ENCODE measurements around the gene PIGT.

PIGT gene

GRCh38 chr20:45402946-45403345 lies 13.0 kb upstream of the PIGT start:
- DNase-seq = no peak

GRCh38 chr20:45404438-45404837 lies 11.5 kb upstream of the PIGT start:
- DNase-seq = no peak

GRCh38 chr20:45405571-45406259 lies 10.2 kb upstream of the PIGT start:
- no peak for DNase-seq

- DNase-seq = no peak
Observed at GRCh38 chr20:45406260-45407066, 9.5 kb upstream of the PIGT start.

- peak; percentile 6 for DNase-seq
Observed at GRCh38 chr20:45407067-45407745, 8.7 kb upstream of the PIGT start.

GRCh38 chr20:45407783-45408645 lies 7.9 kb upstream of the PIGT start, which contains the start of gene DBNDD2:
Gene DBNDD2 (plus strand): TSS chr20:45408289. CDS start chr20:45408468, 179 bp downstream.
- no peak for DNase-seq

GRCh38 chr20:45408646-45409213 lies 7.2 kb upstream of the PIGT start:
- no peak for DNase-seq

- DNase-seq = no peak
Observed at GRCh38 chr20:45409521-45410272, 6.2 kb upstream of the PIGT start.

- no peak for DNase-seq
Observed at GRCh38 chr20:45410887-45411286, 5.1 kb upstream of the PIGT start.

GRCh38 chr20:45412653-45413052 lies 3.3 kb upstream of the PIGT start:
- DNase-seq = no peak

- no peak for DNase-seq
Observed at GRCh38 chr20:45413479-45413878, 2.5 kb upstream of the PIGT start.

- no peak for DNase-seq
Observed at GRCh38 chr20:45416917-45417316, 976 bp downstream of the PIGT start.

- no peak for DNase-seq
Observed at GRCh38 chr20:45419188-45420091, 3.5 kb downstream of the PIGT start.

GRCh38 chr20:45420125-45420524 lies 4.2 kb downstream of the PIGT start:
- no peak for DNase-seq

- no peak for DNase-seq
Observed at GRCh38 chr20:45423700-45424099, 7.8 kb downstream of the PIGT start.

- no peak for DNase-seq
Observed at GRCh38 chr20:45425561-45425960, 9.6 kb downstream of the PIGT start.

GRCh38 chr20:45426320-45427016 lies 10.5 kb downstream of the PIGT start:
- DNase-seq = no peak

GRCh38 chr20:45427236-45428149 lies 11.6 kb downstream of the PIGT start:
- DNase-seq = no peak

GRCh38 chr20:45429618-45430017 lies 13.7 kb downstream of the PIGT start:
- no peak for DNase-seq

Data from DMS79 treated with DMSO at 0.1 percent for 48 hours (cell line).